Activated T-helper 17 cell treated with anti-CD3 and anti-CD28 coated beads, Interleukin-2, amount 50 U/mL, for 72 hours (primary cell): ENCODE data around the gene OR52A5. TPM values are rescaled to one million over a fixed set of nuclear protein-coding genes. Genes with fewer than 3 reads are reported as not detected.
"Not testable (repeated sequence)": the region's sequence is repeated elsewhere in the genome, so short reads cannot be mapped to it uniquely, and the experiment has no call there.

Experiments
- ATAC-seq: fragments of 150-1000 bp; cut with Tn5 transposase; replicated peaks from 2 replicates; pipeline ENCODE4 v1.10.0; 2021; ENCODE audit warnings: mild to moderate bottlenecking, moderate library complexity
- H3K27ac Mint-ChIP-seq: one replicate; pipeline ENCODE4 v1.8.0; 2022; ENCODE audit warnings: mixed read lengths
- H3K27me3 Mint-ChIP-seq: one replicate; pipeline ENCODE4 v1.8.0; 2022; ENCODE audit warnings: mixed read lengths
- H3K36me3 Mint-ChIP-seq: one replicate; pipeline ENCODE4 v1.8.0; 2022; ENCODE audit warnings: low read depth, mild to moderate bottlenecking, mixed read lengths
- H3K4me1 Mint-ChIP-seq: one replicate; pipeline ENCODE4 v1.8.0; 2022; ENCODE audit warnings: mixed read lengths
- H3K4me3 Mint-ChIP-seq: one replicate; pipeline ENCODE4 v1.8.0; 2022; ENCODE audit warnings: mild to moderate bottlenecking, mixed read lengths
- H3K9me3 Mint-ChIP-seq: one replicate; pipeline ENCODE4 v1.8.0; 2022; ENCODE audit warnings: mixed read lengths
- total RNA-seq, 2 donors: library from RNA; stranded (reverse); gene quantifications; one replicate each; pipeline ENCODE4 v1.2.3, GENCODE V29; 2022

The OR52A5 gene
- total RNA-seq: not detected

DNA sequence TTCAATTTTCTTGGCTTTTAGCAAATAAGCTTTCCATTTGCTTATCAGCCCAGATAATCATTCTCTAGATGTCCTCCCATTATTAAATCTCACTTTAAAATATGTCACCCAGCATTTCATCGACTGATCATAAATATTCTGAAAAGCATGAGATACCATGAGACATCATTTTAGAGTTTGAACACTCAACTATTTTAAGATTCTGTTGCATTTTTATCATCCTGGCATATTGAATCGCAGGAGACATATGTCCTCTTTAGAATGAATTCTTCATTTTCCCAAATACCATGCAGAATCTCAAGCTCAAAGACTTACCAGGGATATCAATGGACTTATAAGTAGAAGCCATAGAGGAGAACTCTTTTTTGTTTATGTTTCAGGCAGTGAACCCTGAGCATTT, at the start of gene OR52A5:
OR52A5 (minus strand) TSS at position 361 of the 400 bp plus-strand sequence. CDS start 5,714 bp downstream, outside the sequence.
- Mint-ChIP-seq H3K27me3 (peaks cover 6% of the 10 kb centered on the region), H3K9me3 (no peaks in the 10 kb centered on the region), H3K27ac (no peak within 1 kb of the TSS), H3K4me1 (no peaks in the 10 kb centered on the region), H3K36me3 (no peaks in the 10 kb centered on the region), H3K4me3 (no peak within 1 kb of the TSS)
- ATAC-seq: no peak

GRCh38 chr11:5178046-5178837, 40.1 kb upstream of the OR52A5 start:
- H3K9me3 Mint-ChIP-seq: no peaks in the 10 kb centered on the region
- peaks cover 7% of the 10 kb centered on the region for H3K27me3 Mint-ChIP-seq
- H3K27ac Mint-ChIP-seq: no peak overlapping the region
- H3K4me3 Mint-ChIP-seq: no peak overlapping the region
- ATAC-seq: no peak
- H3K36me3 Mint-ChIP-seq: no peaks in the 10 kb centered on the region
- H3K4me1 Mint-ChIP-seq: no peaks in the 10 kb centered on the region

- H3K9me3 Mint-ChIP-seq: no peaks in the 10 kb centered on the region
- H3K27me3 Mint-ChIP-seq: peaks cover 13% of the 10 kb centered on the region
- ATAC-seq: no peak
- H3K27ac Mint-ChIP-seq: no peak overlapping the region
- H3K4me3 Mint-ChIP-seq: no peak overlapping the region
- no peaks in the 10 kb centered on the region for H3K36me3 Mint-ChIP-seq
- no peaks in the 10 kb centered on the region for H3K4me1 Mint-ChIP-seq
Measured at GRCh38 chr11:5174934-5175333, 36.8 kb upstream of the OR52A5 start.

GRCh38 chr11:5171856-5172255, 33.7 kb upstream of the OR52A5 start:
- Mint-ChIP-seq H3K4me3 (no peak overlapping the region), H3K27ac (no peak overlapping the region), H3K36me3 (no peaks in the 10 kb centered on the region), H3K27me3 (peaks cover 13% of the 10 kb centered on the region), H3K9me3 (no peaks in the 10 kb centered on the region), H3K4me1 (no peaks in the 10 kb centered on the region)
- no peak for ATAC-seq

- H3K4me3 Mint-ChIP-seq, H3K9me3 Mint-ChIP-seq, ATAC-seq, H3K36me3 Mint-ChIP-seq, H3K4me1 Mint-ChIP-seq, H3K27ac Mint-ChIP-seq: not testable (repeated sequence)
- peaks cover 11% of the 10 kb centered on the region for H3K27me3 Mint-ChIP-seq
Measured at GRCh38 chr11:5165898-5166297, 27.7 kb upstream of the OR52A5 start.

GRCh38 chr11:5164807-5165206, 26.7 kb upstream of the OR52A5 start:
- not testable (repeated sequence) for H3K4me3 Mint-ChIP-seq, ATAC-seq, H3K9me3 Mint-ChIP-seq, H3K36me3 Mint-ChIP-seq, H3K27ac Mint-ChIP-seq, H3K4me1 Mint-ChIP-seq
- H3K27me3 Mint-ChIP-seq: peaks cover 12% of the 10 kb centered on the region

GRCh38 chr11:5161045-5161444, 22.9 kb upstream of the OR52A5 start:
- H3K27me3 Mint-ChIP-seq: peaks cover 12% of the 10 kb centered on the region
- not testable (repeated sequence) for H3K27ac Mint-ChIP-seq, H3K9me3 Mint-ChIP-seq, H3K4me1 Mint-ChIP-seq, ATAC-seq, H3K36me3 Mint-ChIP-seq, H3K4me3 Mint-ChIP-seq

DNA sequence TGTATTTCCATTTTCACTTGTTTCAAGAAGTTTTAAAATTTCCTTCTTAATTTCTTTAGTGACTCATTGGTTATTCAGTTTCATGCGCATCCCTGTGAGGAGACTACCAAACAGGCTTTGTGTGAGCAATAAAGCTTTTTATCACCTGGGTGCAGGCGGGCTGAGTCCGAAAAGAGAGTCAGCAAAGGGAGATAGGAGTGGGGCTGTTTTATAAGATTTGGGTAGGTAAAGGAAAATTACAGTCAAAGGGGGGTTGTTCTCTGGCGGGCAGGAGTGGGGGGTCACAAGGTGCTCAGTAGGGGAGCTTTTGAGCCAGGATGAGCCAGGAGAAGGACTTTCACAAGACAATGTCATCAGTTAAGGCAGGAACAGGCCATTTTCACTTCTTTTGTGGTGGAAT, 22.1 kb upstream of the OR52A5 start:
- not testable (repeated sequence) for H3K4me1 Mint-ChIP-seq, H3K36me3 Mint-ChIP-seq, ATAC-seq, H3K9me3 Mint-ChIP-seq, H3K27ac Mint-ChIP-seq, H3K4me3 Mint-ChIP-seq
- H3K27me3 Mint-ChIP-seq: peaks cover 12% of the 10 kb centered on the region

GRCh38 chr11:5159806-5160205, 21.6 kb upstream of the OR52A5 start:
- Mint-ChIP-seq H3K4me1 (no peaks in the 10 kb centered on the region), H3K9me3 (no peaks in the 10 kb centered on the region), H3K27me3 (peaks cover 12% of the 10 kb centered on the region), H3K4me3 (no peak overlapping the region), H3K27ac (no peak overlapping the region), H3K36me3 (no peaks in the 10 kb centered on the region)
- ATAC-seq: no peak

DNA sequence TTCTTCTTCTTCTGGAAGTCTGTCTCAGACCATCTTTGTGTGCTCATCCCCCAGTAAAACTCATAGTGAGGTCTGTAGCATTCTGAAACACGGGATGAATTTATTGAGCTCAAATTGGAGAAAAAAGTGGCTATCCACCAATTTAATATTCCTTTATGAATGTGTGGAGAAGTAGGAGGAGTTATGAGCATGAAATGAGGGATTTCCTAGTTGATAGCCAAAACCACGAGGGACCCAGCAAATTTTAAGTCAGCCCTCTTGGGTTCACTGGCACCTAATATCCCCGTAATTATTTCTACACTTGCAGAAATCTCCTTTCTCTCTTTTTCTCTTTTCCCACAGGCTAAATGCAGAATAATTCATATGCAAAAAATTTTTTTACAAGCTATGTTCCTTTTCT, 16.5 kb upstream of the OR52A5 start, which contains the start of gene OR52A1:
OR52A1 (minus strand) TSS at position 101 of the 400 bp plus-strand sequence. CDS start 2,388 bp downstream, outside the sequence.
- H3K9me3 Mint-ChIP-seq: no peaks in the 10 kb centered on the region
- H3K4me3 Mint-ChIP-seq: no peak within 1 kb of the TSS
- ATAC-seq: no peak
- no peaks in the 10 kb centered on the region for H3K27me3 Mint-ChIP-seq
- no peak within 1 kb of the TSS for H3K27ac Mint-ChIP-seq
- H3K36me3 Mint-ChIP-seq: no peaks in the 10 kb centered on the region
- H3K4me1 Mint-ChIP-seq: no peaks in the 10 kb centered on the region

DNA sequence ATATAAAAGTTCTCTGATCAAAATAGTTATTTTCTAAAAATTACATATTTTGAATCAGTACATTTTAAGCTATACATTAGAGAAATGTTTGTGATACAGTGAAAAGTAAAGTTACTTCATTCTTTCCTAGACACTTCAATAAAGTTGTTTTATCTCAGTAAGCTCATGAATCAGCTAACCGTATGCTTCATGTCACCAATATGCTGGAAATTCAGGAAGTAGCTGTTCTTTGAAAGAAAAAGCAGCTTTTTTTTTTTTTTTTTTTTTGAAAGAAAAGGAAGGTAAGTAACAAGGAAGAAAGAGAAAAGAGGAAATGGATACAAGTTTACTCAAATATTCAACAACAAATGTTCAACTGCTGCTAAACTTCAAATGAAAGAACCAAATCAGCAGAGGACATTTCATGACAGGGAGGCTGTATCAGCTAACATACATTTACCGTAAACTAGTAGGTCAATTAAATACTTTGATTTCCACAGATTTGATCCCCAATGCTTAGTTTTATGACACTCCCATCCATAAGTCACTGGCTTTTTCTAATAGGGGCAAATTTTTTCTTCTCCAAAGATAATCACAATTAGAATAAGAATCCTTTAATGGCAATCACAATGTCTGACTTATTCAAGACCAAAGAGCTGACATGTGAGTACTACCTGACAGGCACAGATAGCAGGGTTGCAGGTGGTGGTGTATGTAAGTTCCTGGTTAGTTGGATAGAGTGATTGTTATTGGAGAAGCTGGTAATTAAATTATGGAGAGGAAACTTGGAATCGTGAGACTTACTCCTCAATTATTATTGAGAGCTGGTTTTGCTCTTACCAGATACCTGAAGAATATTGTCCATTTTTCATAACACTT, 15.6 kb upstream of the OR52A5 start:
- no peak overlapping the region for H3K4me3 Mint-ChIP-seq
- H3K4me1 Mint-ChIP-seq: no peaks in the 10 kb centered on the region
- no peak for ATAC-seq
- H3K36me3 Mint-ChIP-seq: no peaks in the 10 kb centered on the region
- no peak overlapping the region for H3K27ac Mint-ChIP-seq
- H3K27me3 Mint-ChIP-seq: no peaks in the 10 kb centered on the region
- no peaks in the 10 kb centered on the region for H3K9me3 Mint-ChIP-seq

DNA sequence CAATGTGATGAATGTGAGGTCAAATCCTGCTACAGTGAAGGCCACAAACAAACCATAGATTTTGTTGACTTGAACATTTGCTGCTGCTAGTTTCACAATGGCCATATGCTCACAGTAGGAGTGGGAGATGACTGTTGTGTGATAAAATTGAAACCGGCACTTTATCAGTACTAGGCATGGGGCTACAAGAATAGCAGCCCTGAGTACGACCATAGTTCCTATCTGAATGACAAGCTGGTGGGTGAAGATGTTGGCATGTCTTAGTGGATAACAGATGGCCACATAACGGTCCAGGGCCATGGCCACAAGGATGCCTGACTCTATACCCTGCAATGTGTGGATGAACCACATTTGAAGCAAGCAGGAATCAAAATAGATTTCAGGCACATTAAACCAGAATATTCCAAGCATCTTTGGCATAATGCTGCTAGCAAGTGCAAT, 13.6 kb upstream of the OR52A5 start:
- Mint-ChIP-seq H3K27ac (no peak overlapping the region), H3K4me1 (no peaks in the 10 kb centered on the region), H3K27me3 (no peaks in the 10 kb centered on the region), H3K36me3 (no peaks in the 10 kb centered on the region), H3K9me3 (no peaks in the 10 kb centered on the region), H3K4me3 (no peak overlapping the region)
- no peak for ATAC-seq

GRCh38 chr11:5144206-5144605, 6.0 kb upstream of the OR52A5 start:
- not testable (repeated sequence) for ATAC-seq, H3K4me1 Mint-ChIP-seq, H3K27me3 Mint-ChIP-seq, H3K36me3 Mint-ChIP-seq, H3K27ac Mint-ChIP-seq, H3K9me3 Mint-ChIP-seq, H3K4me3 Mint-ChIP-seq

DNA sequence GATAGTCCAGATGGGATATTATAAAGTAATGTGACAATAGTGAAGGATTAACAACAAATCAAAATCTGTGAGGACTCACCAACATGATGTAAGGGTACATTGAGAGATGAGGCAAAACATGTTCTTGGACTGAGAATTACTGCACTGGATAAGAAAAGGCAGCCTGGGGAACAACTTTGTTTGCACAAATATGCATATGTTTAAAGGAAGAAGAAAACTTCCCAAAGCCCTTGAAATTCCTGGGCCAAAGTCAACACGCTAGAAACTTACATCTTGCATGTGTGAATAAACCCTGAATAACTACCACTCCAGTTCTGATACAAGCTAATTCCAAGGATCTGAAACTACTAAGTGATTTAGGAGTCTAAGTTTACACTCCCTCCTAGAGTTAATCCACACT, 1.1 kb downstream of the OR52A5 start:
- Mint-ChIP-seq H3K9me3 (no peaks in the 10 kb centered on the region), H3K36me3 (no peaks in the 10 kb centered on the region), H3K27ac (no peak overlapping the region), H3K27me3 (peaks cover 6% of the 10 kb centered on the region), H3K4me1 (no peaks in the 10 kb centered on the region), H3K4me3 (no peak overlapping the region)
- ATAC-seq: no peak

GRCh38 chr11:5136261-5136660, 1.9 kb downstream of the OR52A5 start:
- no peaks in the 10 kb centered on the region for H3K9me3 Mint-ChIP-seq
- no peak for ATAC-seq
- no peak overlapping the region for H3K27ac Mint-ChIP-seq
- H3K4me1 Mint-ChIP-seq: no peaks in the 10 kb centered on the region
- peaks cover 6% of the 10 kb centered on the region for H3K27me3 Mint-ChIP-seq
- no peak overlapping the region for H3K4me3 Mint-ChIP-seq
- H3K36me3 Mint-ChIP-seq: no peaks in the 10 kb centered on the region
